Measurements from ENCODE around the gene SMS. TPM values are rescaled to one million over a fixed set of nuclear protein-coding genes. Genes with fewer than 3 reads are reported as not detected.
A peak's percentile ranks its signal among the peaks of the same experiment; 100 is the strongest.

Gene SMS
- total RNA-seq, 2 experiments from 2014 or later = 73.9 TPM

DNA sequence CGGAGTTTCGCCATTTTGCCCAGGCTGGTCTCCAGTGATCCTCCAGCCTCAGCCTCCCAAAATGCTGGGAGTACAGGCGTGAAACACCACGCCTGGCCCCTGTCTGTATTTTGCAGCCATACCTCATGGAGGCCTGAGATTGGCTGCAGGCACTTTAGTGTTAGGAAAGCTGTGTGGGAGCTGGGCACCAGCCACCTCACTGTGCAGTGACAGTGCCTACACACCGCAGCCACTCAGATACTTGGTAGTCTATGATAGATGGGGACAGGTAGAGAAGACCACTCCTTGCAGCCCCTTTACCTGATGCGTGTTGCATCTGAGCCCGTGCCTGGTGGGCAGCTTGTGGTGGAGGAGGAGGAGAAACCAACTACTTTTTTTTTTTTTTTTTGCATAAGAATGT lies 16.3 kb downstream of the SMS start:
- Mint-ChIP-seq H3K9me3 (no peaks in the 10 kb centered on the region), H3K27me3 (no peaks in the 10 kb centered on the region), H3K4me3 (no peak overlapping the region), H3K27ac (no peak overlapping the region), H3K36me3 (ENCODE audit: low read depth) (peaks cover 4% of the 10 kb centered on the region), H3K4me1 (peaks cover 36% of the 10 kb centered on the region)
- DNase-seq = no peak
- CTCF ChIA-PET = no interaction called here
- POLR2A ChIA-PET = no interaction called here

DNA sequence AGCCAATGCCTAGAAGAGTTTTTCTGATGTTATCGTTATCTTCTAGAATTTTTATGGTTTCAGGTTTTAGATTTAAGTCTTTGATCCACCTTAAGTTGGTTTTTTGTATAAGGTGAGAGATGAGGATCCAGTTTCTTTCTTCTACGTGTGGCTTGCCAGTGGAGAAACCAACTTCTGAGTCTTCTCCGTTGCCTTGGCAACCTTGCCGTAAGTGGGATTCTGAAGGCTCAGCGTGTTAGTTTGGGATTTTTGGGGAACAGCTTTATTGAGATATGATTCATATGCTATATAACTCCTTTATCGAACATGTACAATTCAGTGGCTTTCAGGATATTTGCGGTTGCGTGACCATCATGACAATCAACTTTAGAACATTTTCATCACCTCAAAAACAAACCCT lies 17.7 kb downstream of the SMS start:
- ChIA-PET CTCF (no interaction called here), POLR2A (no interaction called here)
- H3K27ac Mint-ChIP-seq = no peak overlapping the region
- H3K4me1 Mint-ChIP-seq = peaks cover 36% of the 10 kb centered on the region
- DNase-seq = no peak
- H3K27me3 Mint-ChIP-seq = no peaks in the 10 kb centered on the region
- peaks cover 4% of the 10 kb centered on the region for H3K36me3 Mint-ChIP-seq (ENCODE audit: low read depth)
- H3K9me3 Mint-ChIP-seq = no peaks in the 10 kb centered on the region
- H3K4me3 Mint-ChIP-seq = no peak overlapping the region

DNA sequence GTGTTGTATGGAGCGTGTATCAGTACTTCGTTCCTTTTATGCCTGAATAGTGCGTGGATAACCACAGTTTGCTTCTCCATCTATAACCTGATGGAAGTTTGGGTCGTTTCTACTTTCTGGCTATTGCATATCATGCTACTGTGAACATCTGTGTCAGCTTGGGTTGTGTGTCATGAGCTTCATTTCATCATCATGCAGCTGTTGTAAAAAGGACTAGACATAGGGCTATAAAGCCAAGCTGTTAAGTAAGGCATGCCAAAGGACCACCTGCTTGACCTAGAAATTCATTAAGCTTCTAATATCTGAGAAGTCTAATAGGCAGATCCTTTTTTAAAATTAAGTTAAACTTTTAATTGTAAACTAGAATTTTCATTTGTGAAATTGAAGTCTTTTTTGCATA lies 18.4 kb downstream of the SMS start:
- Mint-ChIP-seq H3K4me1 (peaks cover 36% of the 10 kb centered on the region), H3K27ac (no peak overlapping the region), H3K9me3 (no peaks in the 10 kb centered on the region), H3K27me3 (no peaks in the 10 kb centered on the region), H3K4me3 (no peak overlapping the region), H3K36me3 (ENCODE audit: low read depth) (peaks cover 4% of the 10 kb centered on the region)
- ChIA-PET CTCF (no interaction called here), POLR2A (interaction anchor here (1.6 kb wide), 1 partner anchor 13 kb away, joined by 4 read pairs; no protein-coding TSS in a partner anchor)
- DNase-seq = no peak

DNA sequence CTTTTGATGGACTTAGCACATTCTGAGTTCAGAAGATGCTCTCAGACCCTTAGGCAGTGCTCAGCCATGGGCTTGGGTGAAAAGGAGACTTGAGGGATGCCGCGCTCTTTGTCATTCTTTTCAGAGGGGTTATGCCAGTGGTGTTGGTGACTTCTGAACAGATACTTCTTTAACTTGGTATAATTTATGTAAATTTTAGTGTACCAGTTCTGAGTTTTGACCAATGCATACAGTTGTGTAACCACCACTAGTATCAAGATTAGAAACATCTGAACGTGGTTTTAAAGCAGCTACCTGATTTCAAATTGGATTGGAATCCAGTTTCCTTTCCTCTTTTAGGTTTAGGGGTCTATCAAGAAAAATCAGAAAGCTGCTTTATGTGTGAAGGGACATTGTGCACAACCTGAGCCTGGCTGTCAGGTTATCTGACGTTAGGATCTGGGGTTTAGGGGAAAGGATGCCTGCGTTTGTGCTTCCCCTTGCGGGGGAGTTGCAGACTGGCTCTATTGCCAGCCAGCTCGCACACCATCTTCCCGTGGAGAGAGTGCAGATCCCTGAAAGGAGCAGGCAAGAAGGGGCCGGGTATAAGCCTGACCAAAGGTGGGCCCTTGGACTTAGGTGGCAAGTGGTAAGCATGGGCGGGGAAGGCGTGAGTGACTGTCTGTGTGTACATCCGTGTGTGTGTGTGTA lies 19.0 kb downstream of the SMS start:
- Mint-ChIP-seq H3K27me3 (no peaks in the 10 kb centered on the region), H3K27ac (no peak overlapping the region), H3K36me3 (ENCODE audit: low read depth) (peaks cover 4% of the 10 kb centered on the region), H3K4me1 (peaks cover 36% of the 10 kb centered on the region), H3K9me3 (no peaks in the 10 kb centered on the region), H3K4me3 (no peak overlapping the region)
- ChIA-PET POLR2A (interaction anchor here (1.6 kb wide), 1 partner anchor 13 kb away, joined by 4 read pairs; no protein-coding TSS in a partner anchor), CTCF (no interaction called here)
- DNase-seq = no peak

DNA sequence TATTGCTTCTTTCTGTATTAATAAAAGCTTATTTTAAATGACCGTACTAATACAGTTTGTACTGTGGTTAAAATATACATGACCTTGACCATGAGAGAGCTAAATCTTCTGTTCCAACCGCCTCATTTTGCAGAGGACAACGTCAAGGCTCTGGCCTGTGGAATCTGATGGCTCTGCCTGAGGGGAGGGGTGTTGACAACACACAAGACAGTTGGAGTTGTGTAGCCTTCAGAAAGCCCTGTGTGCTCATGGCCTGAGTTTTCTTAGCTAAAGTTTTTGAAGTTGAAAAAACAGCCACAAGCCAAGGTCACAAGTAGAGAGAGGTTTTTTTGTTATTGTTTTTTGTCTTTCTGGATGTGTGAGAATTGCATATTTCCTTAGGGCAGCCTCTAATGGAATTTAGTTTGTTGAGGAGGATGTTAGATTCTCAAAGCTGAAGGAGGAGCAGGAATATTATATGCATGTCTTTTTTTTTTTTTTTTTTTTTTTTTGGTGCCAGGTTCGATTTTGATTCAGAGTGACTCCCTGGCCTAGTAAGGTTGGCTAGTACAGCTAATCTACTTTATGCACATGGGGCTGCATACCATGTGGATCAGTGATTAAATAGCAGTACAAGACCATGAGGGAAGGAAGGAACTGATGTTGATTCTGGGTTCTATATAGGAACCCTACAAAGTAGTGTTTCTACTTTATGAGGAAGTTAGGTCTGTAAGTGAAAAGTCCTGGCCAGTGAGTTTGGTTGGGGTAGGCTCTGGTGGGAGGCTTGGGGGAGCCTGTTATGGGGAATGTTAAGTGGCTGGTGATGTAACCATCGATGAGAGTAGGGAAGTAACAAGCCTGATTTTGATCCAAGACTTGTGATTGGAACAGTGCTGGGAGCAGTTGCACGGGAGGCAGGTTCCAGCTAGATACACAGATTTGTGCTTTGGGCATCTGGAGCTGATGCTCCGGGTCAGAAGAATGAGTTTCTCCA lies 20.3 kb downstream of the SMS start:
- no peak overlapping the region for H3K4me3 Mint-ChIP-seq
- no peaks in the 10 kb centered on the region for H3K27me3 Mint-ChIP-seq
- no peak overlapping the region for H3K27ac Mint-ChIP-seq
- no peak for DNase-seq
- H3K9me3 Mint-ChIP-seq = no peaks in the 10 kb centered on the region
- CTCF ChIA-PET = interaction anchor here (1.8 kb wide), 1 partner anchor 25 kb away, joined by 4 read pairs; no protein-coding TSS in a partner anchor
- H3K4me1 Mint-ChIP-seq = peaks cover 30% of the 10 kb centered on the region
- POLR2A ChIA-PET = interaction anchor here (1.6 kb wide), 1 partner anchor 11 kb away, joined by 4 read pairs; no protein-coding TSS in a partner anchor
- H3K36me3 Mint-ChIP-seq (ENCODE audit: low read depth) = no peaks in the 10 kb centered on the region

DNA sequence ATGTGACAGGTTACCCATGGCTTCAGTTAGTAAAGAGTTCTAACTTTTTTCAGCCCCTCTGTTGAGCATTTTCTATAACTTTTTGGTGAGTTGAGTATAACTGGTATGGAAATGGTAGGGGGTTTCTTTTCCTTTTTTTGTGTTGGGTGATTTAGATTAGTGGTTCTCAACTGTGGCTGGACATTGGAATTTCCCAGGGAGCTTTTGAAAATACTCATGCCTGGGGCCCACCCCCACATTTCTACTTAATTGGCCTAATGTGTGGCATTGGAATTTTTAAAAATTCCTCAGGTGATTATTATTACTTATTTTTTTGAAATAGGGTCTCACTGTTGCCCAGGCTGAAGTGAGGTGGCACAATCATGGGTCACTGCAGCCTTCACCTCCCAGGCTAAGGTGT lies 21.9 kb downstream of the SMS start:
- Mint-ChIP-seq H3K4me1 (peaks cover 30% of the 10 kb centered on the region), H3K27me3 (no peaks in the 10 kb centered on the region), H3K27ac (no peak overlapping the region), H3K9me3 (no peaks in the 10 kb centered on the region), H3K36me3 (ENCODE audit: low read depth) (peaks cover 4% of the 10 kb centered on the region), H3K4me3 (no peak overlapping the region)
- ChIA-PET CTCF (interaction anchor here (1.8 kb wide), 1 partner anchor 23 kb away, joined by 4 read pairs; no protein-coding TSS in a partner anchor), POLR2A (no interaction called here)
- DNase-seq = no peak

DNA sequence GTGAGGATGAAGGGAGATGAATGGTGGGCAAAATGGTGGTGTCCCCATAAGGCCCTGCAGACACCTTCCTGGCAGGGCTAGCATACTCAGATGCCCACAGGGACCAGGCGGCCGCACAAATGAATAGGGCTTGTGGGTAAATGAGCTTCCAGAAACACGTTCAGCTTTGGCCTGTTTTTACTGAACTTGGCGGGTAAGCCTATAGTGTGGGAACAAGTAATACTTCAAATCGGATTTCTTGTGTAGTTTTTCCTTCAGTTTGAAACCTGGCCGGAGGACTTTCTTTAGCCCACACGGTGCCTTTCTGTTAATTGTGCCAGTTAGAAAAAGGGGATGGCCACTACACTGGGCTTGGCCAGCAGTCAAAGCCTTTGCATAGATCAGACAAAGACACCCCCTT lies 22.8 kb downstream of the SMS start:
- ChIA-PET CTCF (interaction anchor here (1.8 kb wide), 1 partner anchor 22 kb away, joined by 4 read pairs; no protein-coding TSS in a partner anchor), POLR2A (no interaction called here)
- Mint-ChIP-seq H3K36me3 (ENCODE audit: low read depth) (peaks cover 8% of the 10 kb centered on the region), H3K4me3 (no peak overlapping the region), H3K27me3 (no peaks in the 10 kb centered on the region), H3K9me3 (no peaks in the 10 kb centered on the region), H3K27ac (no peak overlapping the region), H3K4me1 (peaks cover 23% of the 10 kb centered on the region)
- no peak for DNase-seq

DNA sequence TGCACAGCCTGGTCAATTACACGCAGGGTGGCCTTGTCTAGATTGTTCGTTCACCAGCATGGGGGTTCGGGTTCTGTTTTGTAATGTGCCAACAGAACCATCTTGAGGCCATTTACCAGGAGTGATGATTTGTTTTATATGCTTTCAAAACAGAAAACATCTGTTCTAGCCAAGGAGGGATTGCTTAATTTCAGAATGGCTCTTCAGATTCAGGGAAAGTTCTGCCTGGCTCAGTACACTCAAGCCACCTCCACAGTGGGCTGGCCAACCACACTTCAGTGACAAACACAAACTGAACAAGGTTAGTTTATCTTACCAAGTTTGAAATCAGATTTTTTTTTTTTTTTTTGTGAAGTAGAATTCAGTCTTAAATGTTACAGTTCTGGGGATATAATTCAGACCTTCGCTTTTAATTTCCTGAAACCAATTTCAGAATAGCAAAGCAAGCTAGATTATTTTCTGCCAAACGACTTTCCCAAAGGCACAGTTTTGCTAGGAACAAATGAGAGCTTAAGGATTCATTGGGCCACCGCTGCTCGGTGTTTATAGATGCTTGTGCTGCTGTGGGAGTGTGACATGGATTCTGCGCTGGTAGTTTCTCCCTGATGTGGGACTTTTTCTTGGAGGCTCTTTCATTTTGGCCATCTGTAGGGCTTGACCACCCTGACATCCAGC lies 23.4 kb downstream of the SMS start:
- no peak overlapping the region for H3K27ac Mint-ChIP-seq
- peaks cover 10% of the 10 kb centered on the region for H3K36me3 Mint-ChIP-seq (ENCODE audit: low read depth)
- POLR2A ChIA-PET = no interaction called here
- DNase-seq = no peak
- H3K4me3 Mint-ChIP-seq = no peak overlapping the region
- no peaks in the 10 kb centered on the region for H3K27me3 Mint-ChIP-seq
- peaks cover 17% of the 10 kb centered on the region for H3K4me1 Mint-ChIP-seq
- CTCF ChIA-PET = no interaction called here
- H3K9me3 Mint-ChIP-seq = no peaks in the 10 kb centered on the region

DNA sequence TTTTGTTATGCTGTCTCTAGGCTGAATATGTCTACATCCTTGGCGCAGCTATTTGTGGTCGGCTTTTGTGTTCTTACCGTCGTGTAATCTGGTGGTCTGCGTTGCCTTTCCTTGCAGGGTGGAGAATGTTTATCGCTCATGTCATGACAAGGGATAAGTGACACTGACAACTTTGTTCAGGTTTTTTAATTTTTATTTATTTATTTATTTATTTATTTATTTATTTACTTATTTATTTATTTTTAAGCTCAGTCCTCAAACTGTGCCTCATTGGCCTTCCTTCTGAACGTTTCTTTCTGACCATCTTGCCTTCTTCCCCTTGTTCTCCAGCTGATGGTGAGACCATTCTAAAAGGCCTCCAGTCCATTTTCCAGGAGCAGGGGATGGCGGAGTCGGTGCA lies 26.4 kb downstream of the SMS start:
- no peak overlapping the region for H3K4me3 Mint-ChIP-seq
- H3K27me3 Mint-ChIP-seq = no peaks in the 10 kb centered on the region
- H3K27ac Mint-ChIP-seq = no peak overlapping the region
- peaks cover 5% of the 10 kb centered on the region for H3K4me1 Mint-ChIP-seq
- ChIA-PET POLR2A (interaction anchor here (0.9 kb wide), 1 partner anchor 25 kb away, joined by 3 read pairs; no protein-coding TSS in a partner anchor), CTCF (no interaction called here)
- DNase-seq = no peak
- no peaks in the 10 kb centered on the region for H3K9me3 Mint-ChIP-seq
- peaks cover 19% of the 10 kb centered on the region for H3K36me3 Mint-ChIP-seq (ENCODE audit: low read depth)

DNA sequence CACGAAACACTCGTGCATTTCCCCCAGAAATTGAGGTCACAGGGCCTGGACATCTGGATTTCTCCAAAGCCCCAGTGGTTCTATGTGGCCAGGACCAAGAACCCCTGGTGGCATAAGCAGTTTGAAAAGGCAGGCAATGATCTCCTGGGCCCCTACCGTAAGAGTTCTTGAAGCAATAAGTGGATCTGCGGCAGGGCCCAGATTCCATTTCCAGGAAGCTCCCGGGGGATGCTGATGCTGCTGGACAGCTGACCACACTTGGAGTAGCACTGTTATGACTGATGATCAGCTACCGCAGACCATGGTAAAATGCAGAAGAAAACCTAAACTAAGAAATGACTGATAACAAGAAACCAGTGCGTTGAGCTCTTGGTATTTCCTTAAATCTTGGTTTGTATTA lies 27.8 kb downstream of the SMS start:
- CTCF ChIA-PET = no interaction called here
- no peak for DNase-seq
- Mint-ChIP-seq H3K9me3 (no peaks in the 10 kb centered on the region), H3K36me3 (ENCODE audit: low read depth) (peaks cover 23% of the 10 kb centered on the region), H3K4me1 (peaks cover 19% of the 10 kb centered on the region), H3K27ac (no peak overlapping the region), H3K4me3 (no peak overlapping the region), H3K27me3 (no peaks in the 10 kb centered on the region)
- POLR2A ChIA-PET = no interaction called here

DNA sequence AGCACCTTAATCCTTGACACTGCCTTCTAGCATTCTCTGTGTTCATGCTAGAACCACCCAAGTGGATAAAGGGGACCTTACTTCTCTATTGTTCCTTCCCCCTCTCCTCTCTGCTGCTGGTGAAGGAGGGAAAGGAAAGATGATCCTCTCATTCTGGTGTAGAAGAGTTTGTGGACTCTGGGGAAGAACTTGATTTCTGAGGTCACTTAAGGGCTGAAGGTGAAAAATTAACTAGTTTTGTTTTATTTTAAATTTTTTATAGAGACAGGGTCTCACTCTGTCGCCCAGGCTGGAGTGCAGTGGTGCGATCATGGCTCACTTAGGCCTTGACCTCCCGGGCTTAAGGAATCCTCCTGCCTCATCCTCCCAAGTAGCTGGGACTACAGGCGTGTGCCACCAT lies 29.8 kb downstream of the SMS start:
- H3K4me3 Mint-ChIP-seq = no peak overlapping the region
- no peaks in the 10 kb centered on the region for H3K9me3 Mint-ChIP-seq
- H3K36me3 Mint-ChIP-seq (ENCODE audit: low read depth) = peaks cover 34% of the 10 kb centered on the region
- no peak for DNase-seq
- peaks cover 34% of the 10 kb centered on the region for H3K4me1 Mint-ChIP-seq
- no peaks in the 10 kb centered on the region for H3K27me3 Mint-ChIP-seq
- CTCF ChIA-PET = no interaction called here
- no peak overlapping the region for H3K27ac Mint-ChIP-seq
- POLR2A ChIA-PET = no interaction called here

DNA sequence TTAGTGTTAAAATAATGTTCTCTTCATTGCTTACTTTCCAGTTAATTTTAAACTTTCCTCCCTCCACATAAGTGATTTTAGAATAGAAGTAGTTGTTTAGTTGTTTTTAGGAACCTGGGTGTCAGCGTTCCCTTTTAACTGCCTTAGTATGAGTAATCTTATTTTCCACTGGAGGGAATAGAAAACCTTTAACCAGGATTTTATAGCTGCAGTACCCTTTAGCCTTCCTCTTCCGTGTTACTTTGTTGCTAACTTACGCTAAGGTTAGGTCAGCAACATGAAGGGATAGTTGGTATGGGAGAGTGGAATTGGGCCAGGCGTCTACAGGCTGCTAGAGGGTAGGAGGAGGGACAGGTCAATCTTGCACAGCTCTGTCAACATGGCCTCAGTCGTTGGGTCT lies 31.5 kb downstream of the SMS start:
- Mint-ChIP-seq H3K4me3 (no peak overlapping the region), H3K36me3 (ENCODE audit: low read depth) (peaks cover 42% of the 10 kb centered on the region), H3K27ac (peak overlapping the region; percentile 94), H3K9me3 (no peaks in the 10 kb centered on the region), H3K27me3 (no peaks in the 10 kb centered on the region), H3K4me1 (peaks cover 36% of the 10 kb centered on the region)
- DNase-seq = no peak
- POLR2A ChIA-PET = interaction anchor here (0.6 to 2.0 kb wide), 3 partner anchors 12 to 132 kb away, joined by 3 to 11 read pairs (median 4); partner anchors contain the start of gene SMS
- CTCF ChIA-PET = interaction anchor here (0.7 to 5.3 kb wide), 7 partner anchors 12 to 777 kb away, joined by 3 to 52 read pairs (median 3); partner anchors contain the start of genes MBTPS2 and SMS

DNA sequence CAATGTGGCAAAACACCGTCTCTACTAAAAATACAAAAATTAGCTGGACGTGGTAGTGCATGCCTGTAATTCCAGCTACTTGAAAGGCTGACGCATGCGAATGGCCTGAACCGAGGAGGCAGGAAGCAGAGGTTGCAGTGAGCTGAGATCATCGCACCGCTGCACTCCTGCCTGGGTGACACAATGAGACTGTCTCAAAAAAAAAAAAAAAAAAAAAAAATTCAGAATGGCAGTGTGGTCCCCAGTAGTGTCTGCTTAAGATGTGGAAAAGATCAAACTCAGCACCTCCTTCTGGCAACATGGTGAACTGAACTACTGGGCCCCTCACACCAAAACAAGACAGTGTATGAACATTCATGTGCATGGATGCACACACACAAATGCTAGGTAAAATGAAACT lies 32.2 kb downstream of the SMS start:
- POLR2A ChIA-PET = interaction anchor here (0.8 to 2.0 kb wide), 3 partner anchors 13 to 134 kb away, joined by 4 to 11 read pairs (median 4); partner anchors contain the start of genes MBTPS2 and SMS
- peaks cover 36% of the 10 kb centered on the region for H3K4me1 Mint-ChIP-seq
- peak overlapping the region; percentile 94 for H3K27ac Mint-ChIP-seq
- H3K36me3 Mint-ChIP-seq (ENCODE audit: low read depth) = peaks cover 45% of the 10 kb centered on the region
- no peaks in the 10 kb centered on the region for H3K9me3 Mint-ChIP-seq
- H3K27me3 Mint-ChIP-seq = no peaks in the 10 kb centered on the region
- no peak overlapping the region for H3K4me3 Mint-ChIP-seq
- CTCF ChIA-PET = interaction anchor here (0.7 to 5.3 kb wide), 8 partner anchors 11 to 776 kb away, joined by 3 to 52 read pairs (median 4); partner anchors contain the start of genes MBTPS2 and SMS
- peak; percentile 65 for DNase-seq
